ENCODE measurements around the gene AZIN2. TPM values are rescaled to one million over a fixed set of nuclear protein-coding genes. Genes with fewer than 3 reads are reported as not detected.
"Not testable (repeated sequence)": the region's sequence is repeated elsewhere in the genome, so short reads cannot be mapped to it uniquely, and the experiment has no call there.

Gene AZIN2
- total RNA-seq, 1 donor from 2014 or later = 5.1 TPM

GRCh38 chr1:33124647-33125046, 43.7 kb downstream of the AZIN2 start:
- not testable (repeated sequence) for DNase-seq (ENCODE audit: extremely low read depth, low read depth, low spot score)

DNA sequence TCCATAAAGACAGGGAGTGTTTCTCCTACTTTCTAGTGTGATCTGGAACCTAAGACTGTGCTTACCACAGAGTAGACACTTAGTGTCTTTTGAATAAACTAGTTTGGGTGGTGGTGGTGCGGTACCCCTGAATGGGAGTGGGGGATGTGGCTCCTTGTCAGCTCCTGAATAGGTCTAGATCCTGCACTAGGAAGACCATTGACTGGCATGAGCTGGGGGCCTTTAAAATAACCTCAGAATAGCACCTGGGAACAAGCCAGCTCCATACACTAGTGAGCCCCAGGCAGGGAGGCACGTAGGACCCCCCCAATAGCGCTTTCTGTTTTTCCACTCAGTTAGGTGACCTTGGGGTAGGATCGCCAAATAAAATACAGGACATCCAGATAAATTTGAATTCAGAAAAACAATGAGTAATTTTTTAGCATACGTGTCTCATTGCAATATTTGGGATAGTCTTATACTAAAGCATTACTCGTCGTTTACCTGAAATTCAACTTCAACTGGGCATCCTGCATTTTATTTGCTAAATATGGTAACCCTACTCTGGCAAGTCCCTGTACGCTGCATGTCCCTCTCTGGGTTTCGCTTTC, 45.6 kb downstream of the AZIN2 start:
- DNase-seq (ENCODE audit: extremely low read depth, low read depth, low spot score) = no peak

DNA sequence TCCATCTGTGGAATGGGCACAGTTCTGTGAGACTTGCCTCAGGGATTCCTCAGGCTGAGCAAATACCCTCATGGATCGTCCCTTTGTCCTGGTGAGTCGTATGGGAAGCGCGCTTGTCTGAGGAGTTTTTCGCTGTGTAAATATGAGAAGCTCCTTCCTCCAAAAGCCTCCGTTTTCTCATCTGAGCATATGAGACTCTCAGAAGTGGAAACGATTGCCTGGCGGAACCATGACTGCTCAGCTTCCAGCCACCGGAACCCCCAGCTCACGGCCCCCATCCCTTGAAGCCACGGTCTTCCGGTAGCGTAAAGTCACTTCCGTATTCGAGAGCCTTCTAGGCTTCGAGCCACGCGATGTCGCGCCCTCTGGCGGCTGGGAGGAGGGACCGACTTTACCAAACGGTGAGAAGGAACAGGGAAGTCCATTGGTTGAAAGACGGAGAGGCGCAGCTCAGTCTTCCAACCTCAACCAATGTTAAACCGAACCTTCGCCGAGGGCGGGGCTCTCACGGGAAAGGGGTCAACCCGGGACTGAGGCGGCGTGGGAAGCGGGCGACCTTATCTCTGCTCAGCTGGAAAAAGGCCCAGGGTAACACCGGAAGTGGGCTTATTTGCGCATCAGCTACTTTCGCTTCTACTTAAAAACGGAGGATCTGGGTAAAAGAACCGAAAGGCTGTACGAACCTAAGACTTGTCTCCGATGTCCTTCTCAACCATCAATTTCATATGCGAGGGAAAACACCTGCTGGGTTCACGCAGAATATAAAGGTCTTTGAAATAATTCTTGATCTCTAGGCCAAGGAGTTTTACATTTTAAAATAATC, 46.3 kb downstream of the AZIN2 start:
- DNase-seq (ENCODE audit: extremely low read depth, low read depth, low spot score) = peak; percentile 91

DNA sequence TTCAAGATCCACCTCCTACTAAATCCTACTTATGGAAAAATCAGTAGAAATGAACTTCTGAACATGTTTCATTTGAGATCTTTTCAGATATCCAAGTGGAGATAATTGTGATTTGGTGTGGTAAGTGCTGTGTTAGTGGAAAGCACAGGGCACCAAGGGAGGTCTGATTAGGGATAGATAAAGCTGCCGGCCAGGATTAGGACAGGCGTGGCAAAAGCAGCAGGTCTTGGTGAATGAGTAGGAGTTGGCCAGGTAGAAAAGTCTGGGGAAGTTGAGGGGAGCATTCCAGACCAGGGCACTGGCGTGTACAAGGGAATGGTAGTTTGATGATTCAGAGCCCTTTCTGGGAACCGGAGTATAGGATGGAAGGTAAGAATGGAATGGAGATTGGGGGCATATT, 47.8 kb downstream of the AZIN2 start:
- no peak for DNase-seq (ENCODE audit: extremely low read depth, low read depth, low spot score)

GRCh38 chr1:33130297-33130696, 49.3 kb downstream of the AZIN2 start:
- no peak for DNase-seq (ENCODE audit: extremely low read depth, low read depth, low spot score)

- no peak for DNase-seq (ENCODE audit: extremely low read depth, low read depth, low spot score)
These were observed 50.2 kb downstream of the AZIN2 start for GRCh38 chr1:33131191-33131590.

DNA sequence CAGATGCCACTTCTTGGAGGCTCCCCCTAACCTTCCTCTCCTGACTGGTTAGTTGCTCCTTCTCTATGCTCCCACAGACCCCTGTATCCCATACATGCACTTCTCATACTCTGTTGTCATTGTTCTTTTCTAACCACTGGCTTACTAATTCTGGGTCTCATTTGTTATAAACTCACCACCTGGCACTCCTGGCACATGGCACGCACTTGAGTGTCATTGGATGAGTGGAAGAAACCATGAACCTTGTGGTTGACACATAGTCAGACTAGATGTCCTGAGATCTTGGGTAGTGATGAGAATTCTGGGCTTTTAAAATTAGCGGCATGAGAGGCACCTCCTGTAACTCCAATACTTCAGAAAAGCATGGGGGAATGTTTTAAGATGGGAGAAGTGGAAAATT, 51.6 kb downstream of the AZIN2 start:
- DNase-seq (ENCODE audit: extremely low read depth, low read depth, low spot score) = no peak

- DNase-seq (ENCODE audit: extremely low read depth, low read depth, low spot score) = no peak
These were observed 52.6 kb downstream of the AZIN2 start for GRCh38 chr1:33133478-33134105.

- not testable (repeated sequence) for DNase-seq (ENCODE audit: extremely low read depth, low read depth, low spot score)
These were observed 55.1 kb downstream of the AZIN2 start for GRCh38 chr1:33136041-33136440.

- DNase-seq (ENCODE audit: extremely low read depth, low read depth, low spot score) = no peak
These were observed 56.8 kb downstream of the AZIN2 start for GRCh38 chr1:33137800-33138199.

GRCh38 chr1:33140153-33141149, 59.5 kb downstream of the AZIN2 start:
- no peak for DNase-seq (ENCODE audit: extremely low read depth, low read depth, low spot score)

DNA sequence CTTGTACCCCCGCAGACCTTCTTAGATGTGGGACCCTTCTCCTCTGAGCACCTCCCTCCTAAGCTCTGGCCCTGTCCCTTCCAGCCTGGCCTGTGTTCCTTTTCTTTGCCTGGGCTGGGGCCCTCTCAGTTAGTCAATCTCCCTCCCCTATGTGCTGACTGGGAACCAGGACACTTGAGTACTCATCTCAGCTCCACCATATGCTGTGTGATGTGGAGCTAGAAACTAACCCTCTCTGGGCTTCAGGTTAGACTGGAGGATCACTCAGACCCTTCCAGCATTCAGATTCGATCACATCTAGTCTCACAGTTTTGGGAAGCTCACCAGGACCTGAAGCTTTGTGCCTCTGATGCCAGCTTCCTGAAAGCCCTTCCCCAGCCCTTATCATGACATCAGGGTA, 60.3 kb downstream of the AZIN2 start:
- DNase-seq (ENCODE audit: extremely low read depth, low read depth, low spot score) = no peak

DNA sequence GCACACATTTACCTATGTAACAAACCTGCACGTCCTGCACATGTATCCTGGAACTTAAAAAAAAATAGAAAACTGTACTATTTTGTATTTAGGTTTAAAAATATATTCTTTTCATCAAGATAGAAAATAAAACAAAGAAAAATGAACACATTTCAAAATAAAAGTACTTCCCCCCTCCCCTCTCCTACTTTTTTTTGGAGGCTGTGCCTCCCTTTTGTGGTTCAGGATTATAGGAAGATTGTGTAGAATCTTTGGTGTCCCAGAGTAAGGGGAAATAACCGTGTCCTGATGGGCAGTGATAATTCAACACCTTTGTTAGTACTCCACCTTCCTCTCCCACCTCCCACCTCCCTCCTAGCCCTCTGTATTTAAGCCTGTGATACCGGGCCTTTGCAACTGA, 60.8 kb downstream of the AZIN2 start:
- DNase-seq (ENCODE audit: extremely low read depth, low read depth, low spot score) = no peak

GRCh38 chr1:33142483-33143064, 61.6 kb downstream of the AZIN2 start:
- DNase-seq (ENCODE audit: extremely low read depth, low read depth, low spot score) = no peak

DNA sequence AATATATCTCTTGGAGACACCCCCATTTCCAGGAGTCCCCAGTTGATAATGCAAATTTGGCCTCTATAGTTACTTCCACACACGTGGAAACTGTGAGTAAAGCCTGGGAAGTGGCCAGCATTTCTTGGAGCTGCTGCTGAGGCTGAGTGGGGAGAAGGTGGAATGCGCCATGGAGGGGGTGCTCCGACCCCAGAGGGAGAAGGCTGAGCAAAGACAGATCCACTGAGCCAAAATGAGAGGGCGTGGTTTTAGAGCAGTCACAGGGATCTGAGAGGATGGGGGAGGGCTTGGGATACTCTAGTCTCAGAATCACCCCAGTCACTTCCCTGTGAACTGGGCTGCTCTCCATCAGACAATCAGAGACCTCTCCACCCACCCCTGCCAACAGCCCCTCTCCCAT, 62.2 kb downstream of the AZIN2 start:
- no peak for DNase-seq (ENCODE audit: extremely low read depth, low read depth, low spot score)

GRCh38 chr1:33143698-33144097, 62.7 kb downstream of the AZIN2 start:
- DNase-seq (ENCODE audit: extremely low read depth, low read depth, low spot score) = no peak

GRCh38 chr1:33146003-33146402, 65.0 kb downstream of the AZIN2 start:
- no peak for DNase-seq (ENCODE audit: extremely low read depth, low read depth, low spot score)

GRCh38 chr1:33147275-33147996, 66.5 kb downstream of the AZIN2 start:
- DNase-seq (ENCODE audit: extremely low read depth, low read depth, low spot score) = no peak

DNA sequence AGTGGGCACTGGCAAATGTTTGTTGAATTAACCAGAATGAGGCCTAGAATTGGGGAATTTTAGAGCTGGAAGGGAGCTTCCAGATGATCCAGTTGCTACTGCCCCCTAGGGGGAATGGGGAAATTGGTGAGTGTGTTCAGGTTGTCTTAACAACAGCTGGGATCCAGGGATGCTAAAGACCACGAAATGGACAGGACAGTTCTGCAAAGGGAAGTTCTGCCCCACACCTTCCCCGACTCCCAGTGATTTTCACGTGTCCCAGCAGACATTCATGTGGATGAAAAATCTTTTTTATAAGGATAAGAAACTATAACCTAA, 67.0 kb downstream of the AZIN2 start:
- DNase-seq (ENCODE audit: extremely low read depth, low read depth, low spot score) = no peak

GRCh38 chr1:33148615-33149014, 67.7 kb downstream of the AZIN2 start:
- DNase-seq (ENCODE audit: extremely low read depth, low read depth, low spot score) = no peak

Data from glomerular endothelial cell (primary cell).